GM23338 (cell line): ENCODE measurements around the gene ANTXR2. TPM values are rescaled to one million over a fixed set of nuclear protein-coding genes. Genes with fewer than 3 reads are reported as not detected.

Experiments used
- ATAC-seq: fragments of 200-7000 bp; cut with Tn5 transposase; 3 replicates; pipeline ENCODE4 v1.9.1; 2020
- DNase-seq: peaks from one replicate; pipeline ENCODE4 v3.0.0-alpha.2; 2015; ENCODE audit warnings: low spot score
- H2AFZ ChIP-seq: fragments of 200-600 bp; sonication (generic); 2 replicates; pipeline ENCODE4 v1.8.0; 2016; ENCODE audit warnings: antibody characterized with exemption, mild to moderate bottlenecking, moderate library complexity
- H3F3A ChIP-seq: fragments of 200-600 bp; sonication (generic); replicated peaks from 2 replicates; pipeline ENCODE4 v1.8.0; 2017; ENCODE audit warnings: antibody characterized with exemption, mixed run types, low read depth
- H3K27ac ChIP-seq: fragments of 200-600 bp; sonication (generic); 2 replicates; pipeline ENCODE4 v1.6.1; 2016; ENCODE audit warnings: low read depth
- H3K27me3 ChIP-seq: fragments of 200-600 bp; sonication (generic); 2 replicates; pipeline ENCODE4 v1.8.0; 2016; ENCODE audit warnings: mild to moderate bottlenecking, mixed run types, moderate library complexity; ENCODE audit not compliant: insufficient read depth
- H3K36me3 ChIP-seq: fragments of 200-600 bp; sonication (generic); 2 replicates; pipeline ENCODE4 v1.8.0; 2016; ENCODE audit warnings: mild to moderate bottlenecking; ENCODE audit not compliant: insufficient read depth
- H3K4me1 ChIP-seq: fragments of 200-600 bp; sonication (generic); 2 replicates; pipeline ENCODE4 v1.8.0; 2016; ENCODE audit warnings: mild to moderate bottlenecking, moderate library complexity; ENCODE audit not compliant: insufficient read depth
- H3K4me2 ChIP-seq: fragments of 200-600 bp; sonication (generic); 2 replicates; pipeline ENCODE4 v1.7.1; 2017; ENCODE audit warnings: mixed run types
- H3K4me3 ChIP-seq: fragments of 200-600 bp; sonication (generic); 2 replicates; pipeline ENCODE4 v1.6.1; 2016; ENCODE audit warnings: mixed run types
- H3K79me2 ChIP-seq: fragments of 200-600 bp; sonication (generic); replicated peaks from 2 replicates; pipeline ENCODE4 v1.8.0; 2017; ENCODE audit warnings: mild to moderate bottlenecking; ENCODE audit not compliant: insufficient read depth
- H3K9me2 ChIP-seq: fragments of 200-600 bp; sonication (generic); 2 replicates; pipeline ENCODE4 v1.8.0; 2017; ENCODE audit not compliant: insufficient read depth
- H4K20me1 ChIP-seq: fragments of 200-600 bp; sonication (generic); replicated peaks from 2 replicates; pipeline ENCODE4 v1.8.0; 2017; ENCODE audit warnings: mild to moderate bottlenecking; ENCODE audit not compliant: insufficient read depth
- H3K27ac Mint-ChIP-seq: 2 replicates; pipeline ENCODE4 v1.8.0; 2020; ENCODE audit warnings: inconsistent platforms, mild to moderate bottlenecking, moderate library complexity, mixed read lengths
- H3K27me3 Mint-ChIP-seq: 3 replicates; pipeline ENCODE4 v1.8.0; 2022; ENCODE audit warnings: low read depth, mild to moderate bottlenecking, moderate library complexity, mixed read lengths, inconsistent platforms; ENCODE audit not compliant: insufficient read depth, poor library complexity
- H3K36me3 Mint-ChIP-seq: 3 replicates; pipeline ENCODE4 v1.8.0; 2021; ENCODE audit warnings: low read depth, mild to moderate bottlenecking, inconsistent platforms, moderate library complexity, mixed read lengths
- H3K4me1 Mint-ChIP-seq: 3 replicates; pipeline ENCODE4 v1.8.0; 2020; ENCODE audit warnings: mild to moderate bottlenecking, inconsistent platforms, mixed read lengths
- H3K4me3 Mint-ChIP-seq: 3 replicates; pipeline ENCODE4 v1.8.0; 2021; ENCODE audit warnings: moderate library complexity, mild to moderate bottlenecking, inconsistent platforms, mixed read lengths
- H3K9me3 Mint-ChIP-seq: 3 replicates; pipeline ENCODE4 v1.8.0; 2020; ENCODE audit warnings: moderate library complexity, mild to moderate bottlenecking, inconsistent platforms, mixed read lengths
- CREB1 ChIP-seq: fragments of 250-450 bp; sonication (Bioruptor Pico); IDR thresholded peaks from 2 replicates; pipeline ENCODE4 v1.5.0; 2020; ENCODE audit warnings: low read depth, mild to moderate bottlenecking, moderate library complexity
- CTCF ChIP-seq, 2 experiments: fragments of 200-600 bp in 1 of 2; sonication (generic) in 1 of 2; conservative IDR thresholded peaks; 2 replicates each; pipeline versions ENCODE4 v1.5.1 to v1.6.1; 2016 to 2017; ENCODE audit warnings: antibody characterized with exemption in 2 of 2, low read depth in 2 of 2, mild to moderate bottlenecking in 2 of 2, moderate library complexity in 1 of 2
- ETS1 ChIP-seq: IDR thresholded peaks from 2 replicates; pipeline ENCODE4 v1.6.1; 2016; ENCODE audit warnings: antibody characterized with exemption
- EZH2 ChIP-seq: fragments of 200-600 bp; sonication (generic); IDR thresholded peaks from one replicate; pipeline ENCODE4 v1.8.0; 2017; ENCODE audit warnings: antibody characterized with exemption, mild to moderate bottlenecking, low read depth; ENCODE audit not compliant: unreplicated experiment
- EZH2phosphoT487 ChIP-seq: fragments of 200-600 bp; sonication (generic); IDR thresholded peaks from one replicate; pipeline ENCODE4 v1.8.1; 2018; ENCODE audit warnings: antibody characterized with exemption; ENCODE audit not compliant: unreplicated experiment
- JUNB ChIP-seq: IDR thresholded peaks from one replicate; pipeline ENCODE4 v1.6.1; 2016; ENCODE audit warnings: antibody characterized with exemption; ENCODE audit not compliant: unreplicated experiment
- POLR2AphosphoS5 ChIP-seq: IDR thresholded peaks from 2 replicates; pipeline ENCODE4 v1.6.1; 2016; ENCODE audit warnings: antibody characterized with exemption, low read depth
- REST ChIP-seq: IDR thresholded peaks from one replicate; pipeline ENCODE4 v1.6.1; 2018; ENCODE audit warnings: antibody characterized with exemption; ENCODE audit not compliant: unreplicated experiment
- STAT1 ChIP-seq: IDR thresholded peaks from one replicate; pipeline ENCODE4 v1.6.1; 2016; ENCODE audit warnings: antibody characterized with exemption; ENCODE audit not compliant: unreplicated experiment
- ZNF114 ChIP-seq: fragments of 250-450 bp; sonication (Bioruptor Pico); IDR thresholded peaks from 2 replicates; pipeline ENCODE4 v1.5.0; 2020; ENCODE audit warnings: mild to moderate bottlenecking, moderate library complexity
- ZNF331 ChIP-seq: fragments of 250-450 bp; sonication (Bioruptor Pico); IDR thresholded peaks from 2 replicates; pipeline ENCODE4 v1.5.0; 2020; ENCODE audit warnings: low read depth, mild to moderate bottlenecking, moderate library complexity
- ZNF462 ChIP-seq: fragments of 250-450 bp; sonication (Bioruptor Pico); IDR thresholded peaks from 2 replicates; pipeline ENCODE4 v1.5.0; 2020; ENCODE audit warnings: mild to moderate bottlenecking, moderate library complexity
- polyA plus RNA-seq: library from polyadenylated mRNA; unstranded; fragments of >200 nt; fragmentation: Nextera tagmentation; extraction: Ambion mirVana; gene quantifications from 2 replicates; pipeline ENCODE4 v1.2.1, GENCODE V29; 2016
- total RNA-seq: library from RNA; depleted of rRNA; stranded (reverse); fragments of >200 nt; shearing (Covaris generic); gene quantifications from 2 replicates; pipeline ENCODE4 v1.2.3, GENCODE V29; 2014

The ANTXR2 gene
- total and polyA plus RNA-seq, 2 experiments from 2014 or later: 2.0 to 5.3 TPM

GRCh38 chr4:80116516-80116915 lies 43.5 kb upstream of the ANTXR2 start (continued):
- TF ChIP-seq STAT1 (no peak), EZH2 (no peak), POLR2AphosphoS5 (no peak)

- H3K9me2 ChIP-seq: peaks cover 15% of the 10 kb centered on the region; the same call in 1 of the 2 replicates
- no peak overlapping the region for H3K4me2 ChIP-seq
- no peaks in the 10 kb centered on the region for H4K20me1 ChIP-seq
- no peaks in the 10 kb centered on the region for H3K27me3 ChIP-seq
- H3K79me2 ChIP-seq: no peaks in the 10 kb centered on the region
- H3K27ac Mint-ChIP-seq: no peak overlapping the region
- ATAC-seq: no peak
- H3K36me3 ChIP-seq: no peaks in the 10 kb centered on the region
- H3K27ac ChIP-seq: no peak overlapping the region
- no peaks in the 10 kb centered on the region for H3K4me1 ChIP-seq
- no peak overlapping the region for H3K4me3 Mint-ChIP-seq
- no peak overlapping the region for H3K4me3 ChIP-seq
- no peaks in the 10 kb centered on the region; the same call in 2 of the 3 replicates for H3K9me3 Mint-ChIP-seq
- H3K27me3 Mint-ChIP-seq: peaks cover 3% of the 10 kb centered on the region
- no peak for DNase-seq
- no peaks in the 10 kb centered on the region for H3F3A ChIP-seq
- H3K4me1 Mint-ChIP-seq: no peaks in the 10 kb centered on the region
- H3K36me3 Mint-ChIP-seq: no peaks in the 10 kb centered on the region
- no peak overlapping the region for H2AFZ ChIP-seq
- no peak for TF ChIP-seq CREB1 (CRISPR knock-in tag)
- TF ChIP-seq EZH2: no peak
- no peak for TF ChIP-seq STAT1
- no peak for TF ChIP-seq EZH2phosphoT487
- no peak for TF ChIP-seq REST
- no peak for TF ChIP-seq ZNF114 (CRISPR knock-in tag)
- no peak for TF ChIP-seq ZNF462
- TF ChIP-seq CTCF (conservative IDR thresholded peaks at IDR 0.05; ENCODE audit: low read depth in 2 of 2): no peak
- TF ChIP-seq ZNF331 (CRISPR knock-in tag): no peak
- no peak for TF ChIP-seq JUNB
- TF ChIP-seq ETS1: no peak
Observed at GRCh38 chr4:80115368-80116181, 42.5 kb upstream of the ANTXR2 start.
